GM23248 (cell line): Measurements from ENCODE around the gene ITPKC.

ENCODE experiments used
- EZH2 ChIP-seq: fragments of 200-600 bp; sonication (generic); IDR thresholded peaks from 2 replicates; pipeline ENCODE4 v1.6.1; 2018; ENCODE audit warnings: antibody characterized with exemption, mild to moderate bottlenecking; ENCODE audit not compliant: insufficient read depth, poor library complexity, severe bottlenecking
- EZH2phosphoT487 ChIP-seq: fragments of 200-600 bp; sonication (generic); IDR thresholded peaks from 2 replicates; pipeline ENCODE4 v1.6.1; 2018; ENCODE audit warnings: antibody characterized with exemption, moderate library complexity, mild to moderate bottlenecking, low read depth; ENCODE audit not compliant: insufficient read depth

GRCh38 chr19:40697007-40697406 lies 19.9 kb upstream of the ITPKC start:
- no peak for TF ChIP-seq EZH2
- TF ChIP-seq EZH2phosphoT487, result no peak
